ENCODE data around the gene MVB12B.

MVB12B gene

DNA sequence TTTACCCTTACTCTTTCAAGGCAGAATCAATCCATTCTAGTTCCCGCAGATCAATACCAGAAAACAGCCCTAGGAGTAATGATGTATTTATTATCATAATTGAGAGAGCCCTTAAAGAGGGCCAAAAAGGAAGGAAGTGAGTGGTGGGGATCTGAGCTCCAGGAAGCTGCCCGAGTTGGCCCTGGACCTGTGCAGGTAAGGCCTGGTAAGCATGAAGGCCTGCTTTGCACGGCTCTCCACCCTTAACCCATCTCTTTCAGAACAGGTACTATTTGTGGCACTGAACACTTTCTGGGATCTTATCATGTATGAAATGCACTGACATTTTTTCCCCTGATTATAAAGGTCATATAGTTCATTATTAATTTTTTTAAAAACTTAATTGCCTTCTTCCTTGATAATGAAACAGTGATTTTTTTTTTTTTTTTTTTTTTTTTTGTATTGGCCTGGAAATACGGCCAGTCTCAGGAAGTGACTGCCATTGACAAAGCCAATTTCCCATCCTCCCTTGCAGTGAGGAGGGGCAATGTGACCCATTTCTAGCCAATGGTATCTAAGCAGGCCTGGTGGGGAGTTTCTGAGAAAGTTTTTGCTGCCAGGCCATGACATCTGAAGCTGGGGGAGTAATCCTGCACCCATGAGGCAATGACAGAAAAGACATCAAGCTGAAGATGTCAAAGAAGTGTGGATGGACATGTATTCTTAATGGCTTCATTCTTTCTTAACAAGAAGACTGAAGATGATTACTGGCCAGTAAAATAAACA lies 6.3 kb upstream of the MVB12B start:
- TF ChIP-seq FOXP2 (optimal IDR thresholded peaks at IDR 0.05; ENCODE audit: control extremely low read depth, extremely low read length, insufficient read depth), result no peak
- TF ChIP-seq EZH2 (IDR thresholded peaks at IDR 0.05), result no peak
- no peak for TF ChIP-seq POLR2AphosphoS5 (IDR thresholded peaks at IDR 0.05; ENCODE audit: borderline replicate concordance, low read depth, low read length)
- Histone ChIP-seq H3K27ac (no peak overlapping the region), H3K36me3 (ENCODE audit: insufficient read depth, low read length) (no peaks in the 10 kb centered on the region), H3K4me3 (no peak overlapping the region), H3K9me3 (ENCODE audit: low read depth, low read length) (no peaks in the 10 kb centered on the region; the same call in 1 of the 2 replicates), H3K9ac (ENCODE audit: insufficient read length) (no peak overlapping the region)
- DNase-seq (ENCODE audit: low read depth, low spot score), result no peak

GRCh38 chr9:126321742-126322141 lies 4.9 kb upstream of the MVB12B start:
- TF ChIP-seq POLR2AphosphoS5 (IDR thresholded peaks at IDR 0.05; ENCODE audit: borderline replicate concordance, low read depth, low read length) (no peak), FOXP2 (optimal IDR thresholded peaks at IDR 0.05; ENCODE audit: control extremely low read depth, extremely low read length, insufficient read depth) (no peak), EZH2 (IDR thresholded peaks at IDR 0.05) (no peak)
- Histone ChIP-seq H3K9me3 (ENCODE audit: low read depth, low read length) (no peaks in the 10 kb centered on the region; the same call in 1 of the 2 replicates), H3K27ac (no peak overlapping the region), H3K9ac (ENCODE audit: insufficient read length) (no peak overlapping the region), H3K4me3 (no peak overlapping the region), H3K36me3 (ENCODE audit: insufficient read depth, low read length) (no peaks in the 10 kb centered on the region)
- DNase-seq (ENCODE audit: low read depth, low spot score), result no peak

GRCh38 chr9:126325821-126326220 lies 808 bp upstream of the MVB12B start:
- H3K4me3 ChIP-seq, result peak overlapping the region; percentile 82
- DNase-seq (ENCODE audit: low read depth, low spot score), result no peak
- H3K36me3 ChIP-seq (ENCODE audit: insufficient read depth, low read length), result no peaks in the 10 kb centered on the region
- H3K9me3 ChIP-seq (ENCODE audit: low read depth, low read length), result no peaks in the 10 kb centered on the region; the same call in 1 of the 2 replicates
- H3K9ac ChIP-seq (ENCODE audit: insufficient read length), result peak overlapping the region; percentile 85
- H3K27ac ChIP-seq, result no peak overlapping the region
- TF ChIP-seq EZH2 (IDR thresholded peaks at IDR 0.05) (no peak), FOXP2 (optimal IDR thresholded peaks at IDR 0.05; ENCODE audit: control extremely low read depth, extremely low read length, insufficient read depth) (no peak), POLR2AphosphoS5 (IDR thresholded peaks at IDR 0.05; ENCODE audit: borderline replicate concordance, low read depth, low read length) (no peak)

DNA sequence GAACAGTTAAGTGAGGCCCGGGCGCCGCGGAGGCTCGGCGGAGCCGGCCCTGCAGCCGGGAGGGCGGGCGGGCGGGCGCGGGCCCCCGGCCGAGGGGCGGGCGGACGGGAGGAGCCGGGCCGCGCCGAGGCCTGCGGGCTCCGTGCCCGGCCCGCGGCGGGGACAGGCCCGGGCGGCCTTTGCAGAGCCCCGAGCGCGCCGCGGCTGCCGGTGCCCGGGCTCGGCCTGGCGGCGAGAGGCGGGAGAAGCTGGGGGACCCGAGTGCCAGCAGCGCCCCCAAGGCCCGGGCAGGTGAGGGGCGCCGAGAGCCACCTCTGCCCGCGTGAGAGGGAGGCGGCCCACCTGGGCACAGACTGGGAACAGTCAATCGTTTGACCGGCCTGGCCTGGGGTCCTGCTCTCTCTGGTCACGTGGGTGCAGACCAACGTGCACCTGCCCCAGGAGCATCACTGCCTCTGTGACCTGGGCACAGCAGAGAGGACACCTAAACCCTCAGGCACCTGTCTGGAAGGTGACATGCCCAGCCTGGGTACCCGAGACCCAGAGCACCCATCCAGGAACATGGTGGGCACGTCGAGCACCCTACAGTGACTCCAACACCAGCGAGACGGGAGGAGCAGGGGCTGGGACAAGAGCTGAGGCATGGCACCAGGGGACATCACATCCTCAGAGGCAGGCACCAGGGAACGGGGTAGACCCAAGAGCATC lies 531 bp downstream of the MVB12B start:
- TF ChIP-seq POLR2AphosphoS5 (IDR thresholded peaks at IDR 0.05; ENCODE audit: borderline replicate concordance, low read depth, low read length) (no peak), EZH2 (IDR thresholded peaks at IDR 0.05) (no peak), FOXP2 (optimal IDR thresholded peaks at IDR 0.05; ENCODE audit: control extremely low read depth, extremely low read length, insufficient read depth) (no peak)
- peak overlapping the region; percentile 79 for H3K4me3 ChIP-seq
- no peak overlapping the region for H3K27ac ChIP-seq
- no peaks in the 10 kb centered on the region; the same call in 1 of the 2 replicates for H3K9me3 ChIP-seq (ENCODE audit: low read depth, low read length)
- DNase-seq (ENCODE audit: low read depth, low spot score), result no peak
- H3K9ac ChIP-seq (ENCODE audit: insufficient read length), result peak overlapping the region; percentile 66
- H3K36me3 ChIP-seq (ENCODE audit: insufficient read depth, low read length), result no peaks in the 10 kb centered on the region

DNA sequence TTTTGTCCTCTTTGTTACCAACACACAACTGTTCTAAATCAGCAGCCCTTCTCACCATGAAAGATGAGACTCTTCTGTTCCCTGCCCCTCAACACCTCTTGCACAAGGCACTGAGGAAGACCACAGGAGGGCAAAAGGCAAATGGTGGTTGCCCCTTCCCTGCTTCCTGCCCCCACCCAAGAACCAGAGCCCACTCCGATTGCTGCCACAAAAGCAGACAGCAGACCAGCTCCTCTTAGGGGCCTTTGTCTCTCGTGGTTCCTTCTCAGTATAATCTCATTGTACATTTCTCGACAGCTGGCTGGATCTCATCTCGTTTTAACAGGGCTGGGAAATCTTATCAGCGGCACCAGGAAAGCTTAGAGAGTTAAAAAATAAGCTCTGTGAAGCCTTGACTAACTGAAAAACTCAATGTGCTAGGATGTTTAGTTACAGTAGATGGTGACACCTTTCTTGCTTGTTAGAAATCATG lies 1.1 kb downstream of the MVB12B start:
- Histone ChIP-seq H3K9ac (ENCODE audit: insufficient read length) (no peak overlapping the region), H3K27ac (0 out of 2 replicates have a peak overlapping the region, but pooled peaks have one; percentile 42), H3K4me3 (peak overlapping the region; percentile 79), H3K36me3 (ENCODE audit: insufficient read depth, low read length) (no peaks in the 10 kb centered on the region), H3K9me3 (ENCODE audit: low read depth, low read length) (no peaks in the 10 kb centered on the region; the same call in 1 of the 2 replicates)
- no peak for TF ChIP-seq EZH2 (IDR thresholded peaks at IDR 0.05)
- TF ChIP-seq POLR2AphosphoS5 (IDR thresholded peaks at IDR 0.05; ENCODE audit: borderline replicate concordance, low read depth, low read length), result no peak
- DNase-seq (ENCODE audit: low read depth, low spot score), result no peak

- no peaks in the 10 kb centered on the region for H3K36me3 ChIP-seq (ENCODE audit: insufficient read depth, low read length)
- no peaks in the 10 kb centered on the region; the same call in 1 of the 2 replicates for H3K9me3 ChIP-seq (ENCODE audit: low read depth, low read length)
- H3K27ac ChIP-seq, result no peak overlapping the region
- no peak overlapping the region for H3K9ac ChIP-seq (ENCODE audit: insufficient read length)
- DNase-seq (ENCODE audit: low read depth, low spot score), result no peak
- TF ChIP-seq EZH2 (IDR thresholded peaks at IDR 0.05) (no peak), POLR2AphosphoS5 (IDR thresholded peaks at IDR 0.05; ENCODE audit: borderline replicate concordance, low read depth, low read length) (no peak), FOXP2 (optimal IDR thresholded peaks at IDR 0.05; ENCODE audit: control extremely low read depth, extremely low read length, insufficient read depth) (no peak)
- H3K4me3 ChIP-seq, result no peak overlapping the region
These were observed 1.8 kb downstream of the MVB12B start for GRCh38 chr9:126328407-126328806.

DNA sequence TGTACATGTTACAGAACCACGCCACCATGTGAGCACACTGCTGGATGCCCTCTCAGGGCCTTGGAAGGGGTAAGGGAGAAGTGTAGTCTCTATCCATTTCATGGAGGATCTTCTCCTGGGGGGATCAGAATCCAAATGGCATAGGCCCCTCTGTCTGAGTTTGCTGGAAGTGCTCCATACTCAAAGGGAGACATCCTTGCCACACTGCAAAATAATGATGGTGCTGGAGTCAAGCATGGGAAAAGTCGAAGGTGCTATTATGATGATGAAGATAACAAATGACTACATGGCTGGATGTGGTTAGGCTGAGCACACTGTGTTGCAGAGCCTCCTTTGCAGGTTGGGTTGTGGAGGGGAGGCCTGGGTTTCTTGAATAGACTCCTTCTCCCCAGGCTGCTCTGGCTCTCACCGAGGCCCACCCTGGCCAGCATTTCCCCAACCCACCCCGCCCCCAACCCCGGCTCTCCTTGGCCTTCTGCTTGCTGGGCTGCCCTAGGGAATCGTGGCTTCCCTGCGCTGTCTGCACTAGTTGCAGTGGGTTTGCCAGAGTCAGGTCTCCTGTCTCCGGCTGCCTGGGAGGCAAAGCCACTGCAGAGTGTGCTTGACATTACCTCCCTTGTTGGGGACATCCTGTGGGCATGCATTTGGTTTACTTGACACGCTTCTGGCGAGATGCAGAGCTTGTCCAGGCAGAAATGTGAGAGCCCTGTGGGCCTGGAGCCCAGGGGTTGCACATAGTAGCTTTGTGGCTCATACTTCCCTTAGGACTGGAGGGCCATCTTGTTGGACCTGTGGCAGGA lies 3.0 kb downstream of the MVB12B start:
- no peak for DNase-seq (ENCODE audit: low read depth, low spot score)
- no peaks in the 10 kb centered on the region for H3K9me3 ChIP-seq (ENCODE audit: low read depth, low read length)
- no peak overlapping the region for H3K4me3 ChIP-seq
- no peaks in the 10 kb centered on the region for H3K36me3 ChIP-seq (ENCODE audit: insufficient read depth, low read length)
- no peak overlapping the region for H3K9ac ChIP-seq (ENCODE audit: insufficient read length)
- TF ChIP-seq FOXP2 (optimal IDR thresholded peaks at IDR 0.05; ENCODE audit: control extremely low read depth, extremely low read length, insufficient read depth), result no peak
- no peak for TF ChIP-seq POLR2AphosphoS5 (IDR thresholded peaks at IDR 0.05; ENCODE audit: borderline replicate concordance, low read depth, low read length)
- no peak for TF ChIP-seq EZH2 (IDR thresholded peaks at IDR 0.05)
- no peak overlapping the region for H3K27ac ChIP-seq

- Histone ChIP-seq H3K36me3 (ENCODE audit: insufficient read depth, low read length) (no peaks in the 10 kb centered on the region), H3K4me3 (no peak overlapping the region), H3K9ac (ENCODE audit: insufficient read length) (no peak overlapping the region), H3K9me3 (ENCODE audit: low read depth, low read length) (no peaks in the 10 kb centered on the region), H3K27ac (no peak overlapping the region)
- no peak for DNase-seq (ENCODE audit: low read depth, low spot score)
- TF ChIP-seq FOXP2 (optimal IDR thresholded peaks at IDR 0.05; ENCODE audit: control extremely low read depth, extremely low read length, insufficient read depth), result no peak
- no peak for TF ChIP-seq EZH2 (IDR thresholded peaks at IDR 0.05)
- no peak for TF ChIP-seq POLR2AphosphoS5 (IDR thresholded peaks at IDR 0.05; ENCODE audit: borderline replicate concordance, low read depth, low read length)
These were observed 3.9 kb downstream of the MVB12B start for GRCh38 chr9:126330536-126330935.
